A549 (cell line): ENCODE data around the gene ANO4. TPM values are rescaled to one million over a fixed set of nuclear protein-coding genes. Genes with fewer than 3 reads are reported as not detected.

ENCODE experiments used
- ATAC-seq, 2 experiments: fragments of 200-7000 bp in 1 of 2; fragments of >200 bp in 1 of 2; cut with Nextera tagmentation in 1 of 2; cut with Tn5 transposase in 1 of 2; 3 replicates each; pipeline versions ENCODE4 v1.8.0 to v1.9.1; 2018 to 2020; ENCODE audit warnings: mild to moderate bottlenecking in 1 of 2, moderate library complexity in 1 of 2
- CTCF ChIA-PET: fragments of 300-600 bp; sonication (Branson Sonifier 250); formaldehyde crosslinking; extraction: SDS; loops from one replicate; lab custom pipeline; 2021; ENCODE audit warnings: antibody characterized with exemption, inconsistent platforms; lab: Yijun Ruan, JAX
- POLR2A ChIA-PET: fragments of 350-600 bp; formaldehyde crosslinking; extraction: SDS; loops from one replicate; lab custom pipeline; 2021; ENCODE audit warnings: antibody characterized with exemption, inconsistent platforms; lab: Yijun Ruan, JAX
- DNase-seq, 2 experiments: peaks; one replicate each; pipeline versions ENCODE4 v3.0.0 to v3.0.0-alpha.2; 2011 to 2016; ENCODE audit warnings: low read depth in 1 of 2, low spot score in 1 of 2
- FAIRE-seq: peaks from 2 replicates; lab custom pipeline; 2011; peaks lifted over from hg19 to GRCh38; lab: Jason Lieb, UNC
- H3K27ac ChIP-seq, 2 experiments: fragments of >200 bp; sonication (Bioruptor Twin); formaldehyde crosslinking; 3 replicates each; pipeline ENCODE4 v1.5.1; 2016 to 2017
- H3K4me1 ChIP-seq: fragments of >200 bp; sonication (Bioruptor Twin); formaldehyde crosslinking; 3 replicates; pipeline ENCODE4 v1.6.1; 2016
- H3K4me2 ChIP-seq: fragments of >200 bp; sonication (Bioruptor Twin); formaldehyde crosslinking; 3 replicates; pipeline ENCODE4 v1.6.1; 2016
- H3K4me3 ChIP-seq: fragments of >200 bp; sonication (Bioruptor Twin); formaldehyde crosslinking; 3 replicates; pipeline ENCODE4 v1.5.1; 2016
- H3K9me3 ChIP-seq: fragments of >200 bp; sonication (Bioruptor Twin); formaldehyde crosslinking; 3 replicates; pipeline ENCODE4 v1.6.1; 2016
- ATOH8 ChIP-seq: fragments of 250-450 bp; sonication (Bioruptor Pico); IDR thresholded peaks from 2 replicates; pipeline ENCODE4 v1.5.0; 2020; ENCODE audit warnings: low read depth, mild to moderate bottlenecking, moderate library complexity
- CHD2 ChIP-seq: fragments of 150-350 bp; IDR thresholded peaks from 2 replicates; pipeline ENCODE4 v1.6.1; 2014; ENCODE audit warnings: low read length; ENCODE audit not compliant: partially characterized antibody
- CTCF ChIP-seq: fragments of >200 bp; sonication (Bioruptor Twin); formaldehyde crosslinking; IDR thresholded peaks from 3 replicates; pipeline ENCODE4 v1.5.1; 2016
- E2F6 ChIP-seq: IDR thresholded peaks from 2 replicates; pipeline ENCODE4 v1.6.1; 2012; ENCODE audit warnings: low read depth, borderline replicate concordance
- EHF ChIP-seq: fragments of 250-450 bp; sonication (Bioruptor Pico); IDR thresholded peaks from 2 replicates; pipeline ENCODE4 v1.5.0; 2020; ENCODE audit warnings: mild to moderate bottlenecking
- EHMT2 ChIP-seq: fragments of 200-600 bp; sonication (generic); IDR thresholded peaks from 2 replicates; pipeline ENCODE4 v1.6.1; 2016; ENCODE audit warnings: antibody characterized with exemption, low read depth, mild to moderate bottlenecking, moderate library complexity
- ELK1 ChIP-seq: fragments of 150-350 bp; IDR thresholded peaks from 2 replicates; pipeline ENCODE4 v1.6.1; 2014; ENCODE audit warnings: low read depth, mild to moderate bottlenecking, low read length
- HDAC2 ChIP-seq: fragments of 200-600 bp; sonication (generic); IDR thresholded peaks from 2 replicates; pipeline ENCODE4 v1.6.1; 2016
- HEYL ChIP-seq: fragments of 250-450 bp; sonication (Bioruptor Pico); IDR thresholded peaks from 2 replicates; pipeline ENCODE4 v1.8.0; 2021; ENCODE audit warnings: mild to moderate bottlenecking, moderate library complexity
- HOXA7 ChIP-seq: fragments of 250-450 bp; sonication (Bioruptor Pico); IDR thresholded peaks from 2 replicates; pipeline ENCODE4 v1.5.0; 2020; ENCODE audit warnings: mild to moderate bottlenecking, moderate library complexity
- KDM1A ChIP-seq: fragments of 200-600 bp; sonication (generic); IDR thresholded peaks from 2 replicates; pipeline ENCODE4 v1.6.1; 2016; ENCODE audit warnings: low read depth, mild to moderate bottlenecking
- MAX ChIP-seq: IDR thresholded peaks from 2 replicates; pipeline ENCODE4 v1.6.1; 2012
- MAZ ChIP-seq: fragments of 150-350 bp; IDR thresholded peaks from 2 replicates; pipeline ENCODE4 v1.6.1; 2014; ENCODE audit warnings: antibody characterized with exemption, low read depth, low read length, borderline replicate concordance
- MYC ChIP-seq: IDR thresholded peaks from 2 replicates; pipeline ENCODE4 v1.6.1; 2012; ENCODE audit warnings: mild to moderate bottlenecking, inconsistent platforms, low read length, improper control_type of control experiment, borderline replicate concordance
- PHF8 ChIP-seq: fragments of 200-600 bp; sonication (generic); IDR thresholded peaks from 2 replicates; pipeline ENCODE4 v1.6.1; 2016; ENCODE audit warnings: low read depth, mild to moderate bottlenecking, antibody characterized with exemption, moderate library complexity, borderline replicate concordance
- POLR2A ChIP-seq: IDR thresholded peaks from 2 replicates; pipeline ENCODE4 v1.6.1; 2012; ENCODE audit warnings: mild to moderate bottlenecking, low read length
- POLR2AphosphoS2 ChIP-seq: conservative IDR thresholded peaks from 2 replicates; pipeline ENCODE4 v1.6.1; 2012; ENCODE audit warnings: low read length, improper control_type of control experiment, inconsistent platforms
- RARB ChIP-seq: fragments of 250-450 bp; sonication (Bioruptor Pico); IDR thresholded peaks from 2 replicates; pipeline ENCODE4 v1.8.0; 2021; ENCODE audit warnings: mild to moderate bottlenecking, moderate library complexity
- RCOR1 ChIP-seq: fragments of 150-350 bp; IDR thresholded peaks from 2 replicates; pipeline ENCODE4 v1.6.1; 2014; ENCODE audit warnings: antibody characterized with exemption, low read length, low read depth
- RFX5 ChIP-seq: fragments of 450-650 bp; IDR thresholded peaks from 2 replicates; pipeline ENCODE4 v1.7.1; 2014; ENCODE audit warnings: antibody characterized with exemption, mild to moderate bottlenecking, moderate library complexity
- SREBF2 ChIP-seq: fragments of 450-650 bp; IDR thresholded peaks from 2 replicates; pipeline ENCODE4 v1.6.1; 2014; ENCODE audit warnings: mild to moderate bottlenecking, moderate library complexity
- TFCP2L1 ChIP-seq: fragments of 250-450 bp; sonication (Bioruptor Pico); IDR thresholded peaks from 2 replicates; pipeline ENCODE4 v1.5.0; 2021; ENCODE audit warnings: mild to moderate bottlenecking
- USF2 ChIP-seq: fragments of 450-650 bp; IDR thresholded peaks from 2 replicates; pipeline ENCODE4 v1.6.1; 2014; ENCODE audit warnings: antibody characterized with exemption
- ZFP36 ChIP-seq: fragments of 450-650 bp; IDR thresholded peaks from 2 replicates; pipeline ENCODE4 v1.6.1; 2014; ENCODE audit warnings: borderline replicate concordance; ENCODE audit not compliant: partially characterized antibody
- ZNF302 ChIP-seq: fragments of 250-450 bp; sonication (Bioruptor Pico); IDR thresholded peaks from 2 replicates; pipeline ENCODE4 v1.9.0; 2021; ENCODE audit warnings: inconsistent platforms, mild to moderate bottlenecking, moderate library complexity
- WGBS: methylation state at CpG from one replicate; pipeline ENCODE4 v1.1.6; 2017; ENCODE audit errors: missing lambda C conversion rate; 5-methylcytosine and 5-hydroxymethylcytosine counted together
- polyA plus RNA-seq, 4 experiments: library from polyadenylated mRNA; depleted of rRNA in 3 of 4; stranded (reverse); fragments of >200 nt; fragmentation: RNase III in 1 of 4; extraction: RNeasy Plus Mini Kit Qiagen cat#74134 plus additional on column Dnase treatment in 1 of 4; gene quantifications; 2 replicates in 3 of 4; 3 replicates in 1 of 4; pipeline ENCODE4 v1.2.3, GENCODE V29; 2011 to 2017

The ANO4 gene
- polyA plus RNA-seq, 2 of the 4 experiments (the other 2 are of a cell fraction), result 0.17 TPM; not detected in 1

- no peaks in the 10 kb centered on the region for H3K9me3 ChIP-seq
- CTCF ChIA-PET, result no interaction called here
- no peaks in the 10 kb centered on the region for H3K4me1 ChIP-seq
- FAIRE-seq (no peak), ATAC-seq (no peak), DNase-seq (no peak)
- POLR2A ChIA-PET, result no interaction called here
- WGBS, result 36% methylated on average over 5 of the region's 5 CpGs
- no peak for TF ChIP-seq CTCF
- TF ChIP-seq, all 56 proteins: peak for 0
- H3K4me3 ChIP-seq, result no peak overlapping the region
- H3K4me2 ChIP-seq, result no peak overlapping the region
- H3K27ac ChIP-seq, result no peak overlapping the region
Measured at GRCh38 chr12:101108130-101108529, 313.6 kb downstream of the ANO4 start.

- TF ChIP-seq RCOR1 (no peak), MAZ (no peak), POLR2A (no peak), ZFP36 (no peak), EHF (no peak), ELK1 (no peak), ZNF302 (CRISPR knock-in tag) (no peak), MYC (no peak), E2F6 (no peak), ATOH8 (CRISPR knock-in tag) (no peak), MAX (no peak), EHMT2 (no peak), HEYL (CRISPR knock-in tag) (no peak), KDM1A (no peak), RFX5 (no peak), RARB (no peak), CHD2 (no peak)
- ChIA-PET CTCF (no interaction called here), POLR2A (no interaction called here)
- Histone ChIP-seq H3K9me3 (no peaks in the 10 kb centered on the region), H3K4me3 (no peak overlapping the region), H3K4me2 (no peak overlapping the region), H3K4me1 (no peaks in the 10 kb centered on the region), H3K27ac (no peak overlapping the region)
- no peak for DNase-seq
- WGBS, result 7% methylated on average over 3 of the region's 3 CpGs
- no peak for ATAC-seq
- FAIRE-seq, result no peak
Measured at GRCh38 chr12:101110866-101111265, 316.3 kb downstream of the ANO4 start.

GRCh38 chr12:101111441-101111840 lies 316.9 kb downstream of the ANO4 start:
- ATAC-seq, result no peak
- POLR2A ChIA-PET, result no interaction called here
- no peak overlapping the region for H3K27ac ChIP-seq
- no peaks in the 10 kb centered on the region for H3K9me3 ChIP-seq
- no peak overlapping the region for H3K4me2 ChIP-seq
- WGBS, result 37% methylated on average over 2 of the region's 2 CpGs
- no peak for DNase-seq
- no peaks in the 10 kb centered on the region for H3K4me1 ChIP-seq
- TF ChIP-seq CHD2, result no peak
- TF ChIP-seq POLR2AphosphoS2, result no peak
- no peak for TF ChIP-seq HEYL (CRISPR knock-in tag)
- TF ChIP-seq TFCP2L1 (CRISPR knock-in tag), result no peak
- no peak for TF ChIP-seq RFX5
- TF ChIP-seq HDAC2, result no peak
- TF ChIP-seq ELK1, result no peak
- no peak for TF ChIP-seq SREBF2
- no peak for TF ChIP-seq PHF8
- TF ChIP-seq HOXA7 (CRISPR knock-in tag), result no peak
- no peak for TF ChIP-seq POLR2A
- TF ChIP-seq MAX, result no peak
- TF ChIP-seq USF2, result no peak
- H3K4me3 ChIP-seq, result no peak overlapping the region
- no peak for FAIRE-seq
- CTCF ChIA-PET, result no interaction called here
